Measurements from ENCODE around the gene CRTAC1. TPM values are rescaled to one million over a fixed set of nuclear protein-coding genes. Genes with fewer than 3 reads are reported as not detected.
A peak's percentile ranks its signal among the peaks of the same experiment; 100 is the strongest.

Gene CRTAC1
- total and polyA plus RNA-seq, 2 donors: 0.05 to 0.30 TPM

DNA sequence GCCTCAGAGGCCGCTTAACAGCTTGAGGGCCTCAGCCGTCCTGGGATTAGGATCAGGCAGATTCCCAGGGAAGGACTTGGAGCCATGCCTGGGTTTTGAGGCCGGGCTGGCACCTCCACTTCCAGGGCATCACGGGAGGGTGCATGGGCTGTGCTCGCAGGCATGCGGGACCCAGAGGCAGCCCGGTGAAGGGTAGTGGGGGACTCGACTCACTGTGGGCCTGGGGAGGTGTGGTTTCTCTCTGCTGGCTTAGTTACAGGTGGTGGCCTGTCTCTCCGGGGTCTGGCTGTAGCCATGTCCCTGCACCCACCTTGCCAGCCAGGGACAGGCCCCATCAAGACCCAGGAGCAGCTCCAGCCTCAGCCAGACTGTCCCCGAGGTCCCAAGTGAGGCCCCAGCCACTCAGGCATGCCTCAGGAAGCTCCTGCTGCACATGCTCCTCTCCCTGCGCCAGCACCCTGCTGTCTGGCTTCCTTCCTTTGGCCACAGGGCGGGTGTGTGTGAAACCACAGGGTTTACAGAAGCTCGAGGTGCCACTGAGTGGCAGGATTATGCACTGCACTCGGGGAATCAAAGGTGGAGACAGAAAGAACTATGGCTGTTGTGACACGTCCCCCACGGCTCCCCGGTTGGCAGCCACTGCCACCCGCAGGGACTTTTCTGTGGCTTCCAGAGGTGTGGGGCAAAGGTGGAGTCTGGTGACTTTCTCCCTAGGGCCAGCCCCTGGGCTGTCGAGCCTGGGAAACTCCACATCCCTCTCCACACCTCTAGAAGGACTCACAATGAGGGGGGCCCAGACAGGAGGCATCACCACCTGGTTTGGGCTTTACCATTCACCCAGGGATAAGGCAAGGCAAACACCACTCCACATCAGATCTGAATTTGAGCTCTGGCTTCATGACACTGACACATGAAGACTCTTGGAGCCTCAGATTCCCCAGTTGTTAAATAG, 161.1 kb downstream of the CRTAC1 start:
- Histone ChIP-seq H3K9me3 (ENCODE audit: control insufficient read depth in 2 of 2, insufficient read depth in 1 of 2, low read length in 1 of 2) (no peaks in the 10 kb centered on the region), H3K4me1 (ENCODE audit: control insufficient read depth in 2 of 2, insufficient read depth in 2 of 2, low read length in 2 of 2) (peaks cover 0 to 12% of the 10 kb centered on the region in 2 donors), H3K27me3 (ENCODE audit: control insufficient read depth in 2 of 2, insufficient read depth in 1 of 2, low read length in 1 of 2) (peaks cover 0 to 32% of the 10 kb centered on the region in 2 donors), H3K4me3 (ENCODE audit: low read length in 2 of 2) (no peak overlapping the region), H3K36me3 (ENCODE audit: control insufficient read depth in 2 of 2, insufficient read depth in 2 of 2, low read length in 1 of 2) (no peaks in the 10 kb centered on the region), H3K27ac (ENCODE audit: low read depth in 1 of 2, low read length in 1 of 2) (no peak overlapping the region)
- DNase-seq (ENCODE audit: low read depth in 6 of 9, low spot score in 9 of 9): peak; percentile 47 to 88 (median 57)
- 29% methylated on average over 19 of the region's 19 CpGs for WGBS

DNA sequence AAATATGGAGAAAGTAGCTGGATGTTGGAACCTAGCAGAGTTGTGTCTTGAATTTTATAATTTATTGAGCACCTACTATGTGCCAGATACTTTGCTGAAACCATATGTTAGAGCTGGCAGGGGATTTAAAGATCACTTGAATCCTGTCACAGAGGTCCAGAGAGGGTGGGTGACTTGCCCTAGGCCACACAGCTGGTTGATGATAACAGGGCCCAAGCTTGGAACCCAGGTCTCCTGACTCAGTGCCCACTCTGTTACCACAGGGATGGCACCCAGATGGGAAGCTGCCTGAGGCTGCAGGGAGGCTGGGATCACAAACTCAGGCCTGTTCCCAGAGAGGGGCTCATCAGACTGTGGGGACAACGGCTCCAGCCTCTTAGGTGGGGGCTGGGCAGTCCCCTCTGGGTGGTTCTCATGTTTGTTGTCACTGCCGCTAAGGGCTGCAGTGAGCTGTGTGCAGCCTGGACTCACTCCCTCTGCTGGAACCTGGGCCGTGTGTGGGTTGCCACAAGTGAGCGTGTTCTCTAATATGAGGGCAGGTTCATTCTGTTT, 162.2 kb downstream of the CRTAC1 start:
- Histone ChIP-seq H3K4me1 (ENCODE audit: control insufficient read depth in 2 of 2, insufficient read depth in 2 of 2, low read length in 2 of 2) (peaks cover 0 to 12% of the 10 kb centered on the region in 2 donors), H3K27me3 (ENCODE audit: control insufficient read depth in 2 of 2, insufficient read depth in 1 of 2, low read length in 1 of 2) (peaks cover 0 to 28% of the 10 kb centered on the region in 2 donors), H3K4me3 (ENCODE audit: low read length in 2 of 2) (no peak overlapping the region), H3K9me3 (ENCODE audit: control insufficient read depth in 2 of 2, insufficient read depth in 1 of 2, low read length in 1 of 2) (peaks cover 0 to 3% of the 10 kb centered on the region in 2 donors), H3K36me3 (ENCODE audit: control insufficient read depth in 2 of 2, insufficient read depth in 2 of 2, low read length in 1 of 2) (no peaks in the 10 kb centered on the region), H3K27ac (ENCODE audit: low read depth in 1 of 2, low read length in 1 of 2) (no peak overlapping the region)
- 93% methylated on average over 4 of the region's 4 CpGs for WGBS
- no peak for DNase-seq (ENCODE audit: low read depth in 6 of 9, low spot score in 9 of 9)

DNA sequence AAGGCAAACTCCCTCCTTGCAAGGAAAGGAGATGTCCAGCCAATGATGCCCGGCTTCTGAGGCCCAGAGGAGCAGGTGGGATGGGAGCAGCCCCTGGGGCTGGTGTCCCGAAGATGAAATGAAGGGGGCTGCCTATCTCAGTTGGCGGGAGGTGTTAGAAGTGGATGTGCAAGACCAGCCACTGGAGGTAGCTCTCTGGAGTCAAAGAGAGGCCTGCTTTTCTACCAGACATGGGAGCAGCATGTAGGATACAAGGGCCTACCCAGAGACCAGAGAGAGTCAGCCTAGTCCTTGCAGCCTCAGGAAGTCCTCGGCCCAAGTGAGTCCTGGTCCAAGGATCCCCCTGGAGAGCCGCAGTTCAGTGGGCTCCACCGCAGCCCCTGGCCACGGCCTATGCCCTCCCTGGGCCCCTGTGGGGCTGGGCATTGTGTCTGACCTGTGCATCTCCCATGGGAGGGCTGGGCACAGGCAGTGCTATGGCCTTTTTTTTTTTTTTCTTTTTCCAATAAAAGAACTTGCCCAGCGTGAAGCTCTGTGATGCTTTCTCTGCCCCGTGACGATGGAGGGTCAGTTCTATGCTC, 163.1 kb downstream of the CRTAC1 start:
- peaks cover 0 to 3% of the 10 kb centered on the region in 2 donors for H3K9me3 ChIP-seq (ENCODE audit: control insufficient read depth in 2 of 2, insufficient read depth in 1 of 2, low read length in 1 of 2)
- no peak overlapping the region for H3K27ac ChIP-seq (ENCODE audit: low read depth in 1 of 2, low read length in 1 of 2)
- H3K4me1 ChIP-seq (ENCODE audit: control insufficient read depth in 2 of 2, insufficient read depth in 2 of 2, low read length in 2 of 2): peaks cover 0 to 12% of the 10 kb centered on the region in 2 donors
- H3K36me3 ChIP-seq (ENCODE audit: control insufficient read depth in 2 of 2, insufficient read depth in 2 of 2, low read length in 1 of 2): no peaks in the 10 kb centered on the region
- WGBS: 94% methylated on average over 10 of the region's 10 CpGs
- DNase-seq (ENCODE audit: low read depth in 6 of 9, low spot score in 9 of 9): no peak
- H3K4me3 ChIP-seq (ENCODE audit: low read length in 2 of 2): no peak overlapping the region
- peaks cover 0 to 25% of the 10 kb centered on the region in 2 donors for H3K27me3 ChIP-seq (ENCODE audit: control insufficient read depth in 2 of 2, insufficient read depth in 1 of 2, low read length in 1 of 2)

DNA sequence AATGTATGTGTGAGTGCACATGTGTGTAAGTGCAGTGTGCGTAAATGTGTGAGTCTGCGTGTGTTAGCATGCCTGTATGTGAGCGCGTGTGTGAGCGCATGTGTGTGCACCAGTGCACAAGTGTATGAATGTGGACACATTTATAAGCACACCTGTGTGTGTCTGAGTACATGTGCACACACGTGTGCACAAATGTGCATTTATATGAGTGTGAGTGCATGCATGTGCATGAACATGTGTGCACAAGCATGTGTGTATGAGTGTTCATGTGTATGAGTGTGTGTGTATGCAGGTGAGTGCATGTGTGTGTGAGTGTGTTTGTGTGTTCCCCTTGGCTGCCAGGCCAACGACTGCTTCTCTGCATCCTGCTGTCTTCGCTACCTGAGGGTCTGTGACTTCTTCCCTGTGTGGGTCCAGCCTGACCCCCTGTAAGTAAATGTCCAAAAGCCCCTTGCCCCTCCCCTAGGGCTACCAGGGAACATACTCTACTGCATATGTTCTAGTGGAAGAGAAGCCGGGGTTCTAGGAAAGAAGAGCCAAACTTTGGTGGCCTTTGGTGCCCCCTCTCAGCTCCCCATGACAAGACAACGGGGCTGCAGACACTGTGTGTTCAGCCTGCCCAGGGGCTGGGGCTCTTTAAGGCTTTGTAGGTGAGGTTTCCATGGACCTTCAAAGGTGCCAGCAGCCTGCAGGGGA, 163.7 kb downstream of the CRTAC1 start:
- H3K4me1 ChIP-seq (ENCODE audit: control insufficient read depth in 2 of 2, insufficient read depth in 2 of 2, low read length in 2 of 2): peaks cover 0 to 12% of the 10 kb centered on the region in 2 donors
- H3K27ac ChIP-seq (ENCODE audit: low read depth in 1 of 2, low read length in 1 of 2): no peak overlapping the region
- DNase-seq (ENCODE audit: low read depth in 6 of 9, low spot score in 9 of 9): no peak
- WGBS: 96% methylated on average over 10 of the region's 10 CpGs
- peaks cover 0 to 22% of the 10 kb centered on the region in 2 donors for H3K27me3 ChIP-seq (ENCODE audit: control insufficient read depth in 2 of 2, insufficient read depth in 1 of 2, low read length in 1 of 2)
- no peak overlapping the region for H3K4me3 ChIP-seq (ENCODE audit: low read length in 2 of 2)
- H3K36me3 ChIP-seq (ENCODE audit: control insufficient read depth in 2 of 2, insufficient read depth in 2 of 2, low read length in 1 of 2): no peaks in the 10 kb centered on the region
- peaks cover 0 to 3% of the 10 kb centered on the region in 2 donors for H3K9me3 ChIP-seq (ENCODE audit: control insufficient read depth in 2 of 2, insufficient read depth in 1 of 2, low read length in 1 of 2)

DNA sequence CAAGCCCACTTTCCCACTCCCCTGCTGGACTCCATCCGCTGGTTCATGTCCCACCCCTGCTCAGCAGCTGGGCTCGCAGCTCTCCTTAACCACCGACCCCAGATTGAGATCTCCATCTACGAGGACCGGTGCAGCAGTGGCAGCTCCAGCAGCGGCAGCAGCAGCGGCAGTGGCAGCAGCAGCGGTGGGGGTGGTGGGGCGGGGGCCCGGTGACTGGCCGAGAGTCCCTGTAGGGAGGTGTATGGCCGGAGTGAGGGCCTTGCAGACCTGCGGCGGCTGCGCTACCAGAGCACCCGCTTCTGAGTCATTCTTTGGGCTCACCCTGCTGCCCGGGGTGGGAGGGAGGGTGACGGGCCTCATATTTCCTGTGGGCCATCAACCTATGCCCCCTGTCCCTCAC, 164.9 kb downstream of the CRTAC1 start:
- H3K4me3 ChIP-seq (ENCODE audit: low read length in 2 of 2): no peak overlapping the region
- peaks cover 0 to 12% of the 10 kb centered on the region in 2 donors for H3K4me1 ChIP-seq (ENCODE audit: control insufficient read depth in 2 of 2, insufficient read depth in 2 of 2, low read length in 2 of 2)
- 89% methylated on average over 18 of the region's 18 CpGs for WGBS
- DNase-seq (ENCODE audit: low read depth in 6 of 9, low spot score in 9 of 9): no peak
- H3K27me3 ChIP-seq (ENCODE audit: control insufficient read depth in 2 of 2, insufficient read depth in 1 of 2, low read length in 1 of 2): peaks cover 0 to 17% of the 10 kb centered on the region in 2 donors
- no peak overlapping the region for H3K27ac ChIP-seq (ENCODE audit: low read depth in 1 of 2, low read length in 1 of 2)
- peaks cover 0 to 3% of the 10 kb centered on the region in 2 donors for H3K9me3 ChIP-seq (ENCODE audit: control insufficient read depth in 2 of 2, insufficient read depth in 1 of 2, low read length in 1 of 2)
- H3K36me3 ChIP-seq (ENCODE audit: control insufficient read depth in 2 of 2, insufficient read depth in 2 of 2, low read length in 1 of 2): no peaks in the 10 kb centered on the region

DNA sequence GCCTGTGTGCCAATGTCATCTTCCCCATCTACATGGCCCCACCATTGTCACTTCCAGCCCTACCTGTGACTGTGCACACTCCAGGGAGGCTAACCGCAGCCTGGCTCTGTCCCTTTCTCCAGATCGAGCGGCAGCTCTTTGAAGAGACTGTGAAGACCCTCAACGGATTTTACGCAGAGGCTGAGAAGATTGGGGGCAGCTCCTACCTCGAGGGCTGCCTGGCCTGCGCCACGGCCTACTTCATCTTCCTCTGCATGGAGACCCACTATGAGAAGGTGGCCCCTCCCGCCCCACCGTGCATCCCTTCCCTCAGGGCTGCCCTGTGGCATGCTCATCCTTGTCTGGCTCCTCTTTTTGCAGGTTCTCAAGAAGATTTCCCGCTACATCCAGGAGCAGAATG, 166.6 kb downstream of the CRTAC1 start:
- H3K9me3 ChIP-seq (ENCODE audit: control insufficient read depth in 2 of 2, insufficient read depth in 1 of 2, low read length in 1 of 2): peaks cover 0 to 3% of the 10 kb centered on the region in 2 donors
- no peaks in the 10 kb centered on the region for H3K36me3 ChIP-seq (ENCODE audit: control insufficient read depth in 2 of 2, insufficient read depth in 2 of 2, low read length in 1 of 2)
- DNase-seq (ENCODE audit: low read depth in 6 of 9, low spot score in 9 of 9): no peak
- H3K27ac ChIP-seq (ENCODE audit: low read depth in 1 of 2, low read length in 1 of 2): no peak overlapping the region
- peaks cover 0 to 12% of the 10 kb centered on the region in 2 donors for H3K27me3 ChIP-seq (ENCODE audit: control insufficient read depth in 2 of 2, insufficient read depth in 1 of 2, low read length in 1 of 2)
- 94% methylated on average over 11 of the region's 11 CpGs for WGBS
- no peak overlapping the region for H3K4me3 ChIP-seq (ENCODE audit: low read length in 2 of 2)
- peaks cover 0 to under 1% of the 10 kb centered on the region in 2 donors for H3K4me1 ChIP-seq (ENCODE audit: control insufficient read depth in 2 of 2, insufficient read depth in 2 of 2, low read length in 2 of 2)

DNA sequence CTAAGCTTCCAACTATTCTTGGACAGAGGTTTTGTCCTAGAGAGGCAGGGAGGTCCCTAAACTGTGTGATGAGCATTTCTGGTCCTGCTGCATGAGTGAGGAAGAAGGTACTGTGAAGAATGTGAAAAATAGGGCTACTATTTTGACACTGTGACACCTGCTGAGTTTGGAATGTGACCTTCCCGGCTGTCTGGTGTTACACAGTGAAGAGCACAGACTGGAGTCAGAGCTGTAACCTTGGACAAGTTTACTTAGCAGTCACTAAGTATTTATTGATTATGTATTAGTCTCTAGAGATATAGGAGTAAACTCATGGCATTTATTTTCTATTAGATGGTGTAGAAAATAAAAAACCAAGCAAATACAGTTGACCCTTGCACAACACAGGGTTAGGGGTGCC, 168.5 kb downstream of the CRTAC1 start:
- WGBS: 82% methylated on average over 1 of the region's 1 CpG
- no peak overlapping the region for H3K27ac ChIP-seq (ENCODE audit: low read depth in 1 of 2, low read length in 1 of 2)

DNA sequence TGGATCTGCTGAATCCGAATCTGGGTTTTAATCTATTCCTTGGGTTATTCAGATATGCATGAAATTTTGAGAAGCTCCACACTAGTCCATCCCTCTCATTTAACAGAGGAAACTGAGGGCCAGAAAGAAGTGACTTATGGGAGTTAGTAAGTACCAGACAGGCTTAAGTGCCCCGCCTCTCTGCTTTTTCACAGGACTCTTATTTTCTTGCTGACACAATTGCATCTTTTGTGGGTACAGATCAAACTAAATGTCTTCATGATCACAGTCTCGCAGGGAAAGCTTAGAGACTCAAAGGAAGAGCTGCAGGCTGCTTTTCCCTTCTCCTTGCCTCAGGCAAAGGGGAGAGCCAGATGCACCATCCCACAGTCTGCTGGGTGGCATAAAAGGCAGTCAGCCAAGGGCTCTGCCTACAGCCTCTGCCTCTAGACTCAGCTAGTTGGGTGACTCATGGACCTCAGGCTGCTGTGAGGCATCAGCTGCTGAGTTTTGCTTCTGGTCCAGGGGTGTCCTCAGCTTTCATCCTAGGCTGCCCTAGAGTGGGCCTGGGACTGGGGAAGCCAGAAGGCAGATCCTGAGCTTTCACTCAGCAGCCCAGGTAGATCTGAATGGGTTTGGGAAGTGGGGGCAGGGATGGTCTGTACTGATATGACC, 169.2 kb downstream of the CRTAC1 start:
- WGBS: 93% methylated on average over 3 of the region's 3 CpGs
- DNase-seq (ENCODE audit: low read depth in 6 of 9, low spot score in 9 of 9): no peak
- H3K27me3 ChIP-seq (ENCODE audit: control insufficient read depth in 2 of 2, insufficient read depth in 1 of 2, low read length in 1 of 2): peaks cover 0 to 15% of the 10 kb centered on the region in 2 donors
- H3K36me3 ChIP-seq (ENCODE audit: control insufficient read depth in 2 of 2, insufficient read depth in 2 of 2, low read length in 1 of 2): no peaks in the 10 kb centered on the region
- peaks cover 0 to 3% of the 10 kb centered on the region in 2 donors for H3K9me3 ChIP-seq (ENCODE audit: control insufficient read depth in 2 of 2, insufficient read depth in 1 of 2, low read length in 1 of 2)
- H3K4me3 ChIP-seq (ENCODE audit: low read length in 2 of 2): no peak overlapping the region
- no peak overlapping the region for H3K27ac ChIP-seq (ENCODE audit: low read depth in 1 of 2, low read length in 1 of 2)
- H3K4me1 ChIP-seq (ENCODE audit: control insufficient read depth in 2 of 2, insufficient read depth in 2 of 2, low read length in 2 of 2): no peaks in the 10 kb centered on the region

More for the DNA sequence above, 168.5 kb downstream of the CRTAC1 start:
- H3K4me3 ChIP-seq (ENCODE audit: low read length in 2 of 2): no peak overlapping the region
- H3K36me3 ChIP-seq (ENCODE audit: control insufficient read depth in 2 of 2, insufficient read depth in 2 of 2, low read length in 1 of 2): no peaks in the 10 kb centered on the region
- H3K9me3 ChIP-seq (ENCODE audit: control insufficient read depth in 2 of 2, insufficient read depth in 1 of 2, low read length in 1 of 2): peaks cover 0 to 3% of the 10 kb centered on the region in 2 donors
- no peaks in the 10 kb centered on the region for H3K4me1 ChIP-seq (ENCODE audit: control insufficient read depth in 2 of 2, insufficient read depth in 2 of 2, low read length in 2 of 2)
- peaks cover 0 to 15% of the 10 kb centered on the region in 2 donors for H3K27me3 ChIP-seq (ENCODE audit: control insufficient read depth in 2 of 2, insufficient read depth in 1 of 2, low read length in 1 of 2)
- DNase-seq (ENCODE audit: low read depth in 6 of 9, low spot score in 9 of 9): no peak
